LNCaP clone FGC (cell line): ENCODE results near the gene C10orf90.

Experiments used
- DNase-seq: peaks from one replicate; pipeline ENCODE4 v3.0.0-alpha.2; 2011; ENCODE audit warnings: low read depth
- H3K4me3 ChIP-seq: 2 replicates; pipeline ENCODE4 v1.5.1; 2011; ENCODE audit warnings: mild to moderate bottlenecking, low read depth, low read length, control low read depth
- TF ChIP-seq, protein P1 (sequence below): IDR thresholded peaks from 2 replicates; pipeline ENCODE4 v1.5.1; 2012; ENCODE audit warnings: mild to moderate bottlenecking; ENCODE audit not compliant: control insufficient read depth, insufficient read depth; ENCODE audit errors: extremely low read depth

Gene C10orf90

DNA sequence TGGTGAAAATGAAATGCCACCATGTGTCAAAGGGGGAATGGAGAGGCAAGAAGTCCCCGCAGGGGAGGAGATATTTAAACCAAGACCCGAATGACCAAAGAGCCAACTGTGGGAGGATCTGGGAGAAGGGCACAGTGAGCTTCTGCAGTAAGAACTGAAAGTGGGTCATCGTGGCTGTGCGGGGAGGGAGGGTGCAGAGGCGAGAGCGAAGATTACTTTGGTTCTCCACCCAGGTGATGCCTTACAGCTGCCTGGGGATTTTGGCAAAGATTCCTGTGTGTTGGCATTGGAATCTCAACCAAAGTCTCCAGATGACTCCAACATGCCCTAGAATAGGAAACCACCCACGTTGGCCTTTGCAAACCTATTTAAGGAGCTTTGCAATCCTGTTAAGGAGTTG is 238.0 kb downstream of the C10orf90 start:
- H3K4me3 ChIP-seq: no peak overlapping the region
- DNase-seq: no peak
- TF ChIP-seq, protein P1, sequence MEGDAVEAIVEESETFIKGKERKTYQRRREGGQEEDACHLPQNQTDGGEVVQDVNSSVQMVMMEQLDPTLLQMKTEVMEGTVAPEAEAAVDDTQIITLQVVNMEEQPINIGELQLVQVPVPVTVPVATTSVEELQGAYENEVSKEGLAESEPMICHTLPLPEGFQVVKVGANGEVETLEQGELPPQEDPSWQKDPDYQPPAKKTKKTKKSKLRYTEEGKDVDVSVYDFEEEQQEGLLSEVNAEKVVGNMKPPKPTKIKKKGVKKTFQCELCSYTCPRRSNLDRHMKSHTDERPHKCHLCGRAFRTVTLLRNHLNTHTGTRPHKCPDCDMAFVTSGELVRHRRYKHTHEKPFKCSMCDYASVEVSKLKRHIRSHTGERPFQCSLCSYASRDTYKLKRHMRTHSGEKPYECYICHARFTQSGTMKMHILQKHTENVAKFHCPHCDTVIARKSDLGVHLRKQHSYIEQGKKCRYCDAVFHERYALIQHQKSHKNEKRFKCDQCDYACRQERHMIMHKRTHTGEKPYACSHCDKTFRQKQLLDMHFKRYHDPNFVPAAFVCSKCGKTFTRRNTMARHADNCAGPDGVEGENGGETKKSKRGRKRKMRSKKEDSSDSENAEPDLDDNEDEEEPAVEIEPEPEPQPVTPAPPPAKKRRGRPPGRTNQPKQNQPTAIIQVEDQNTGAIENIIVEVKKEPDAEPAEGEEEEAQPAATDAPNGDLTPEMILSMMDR: no peak

DNA sequence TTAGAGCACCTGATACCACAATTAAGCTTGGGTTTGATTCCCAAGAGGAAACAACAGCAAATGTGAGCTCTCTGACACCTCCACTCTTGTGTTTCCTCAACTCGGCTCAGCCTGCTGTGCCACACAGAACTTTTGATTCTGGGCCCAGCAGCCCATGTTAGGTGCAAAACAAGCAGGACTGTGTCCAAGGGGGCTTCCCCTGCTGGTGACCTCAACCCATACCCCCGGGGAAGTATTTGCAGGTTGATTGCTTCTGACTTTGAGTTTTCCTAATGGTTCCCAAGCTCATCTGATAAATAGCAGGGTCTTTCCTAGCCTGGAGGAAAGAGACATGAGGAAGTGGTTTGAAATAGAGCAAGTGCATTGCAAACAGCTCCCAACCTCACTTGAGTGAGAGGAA is 238.7 kb downstream of the C10orf90 start:
- TF ChIP-seq, protein P1: no peak
- DNase-seq: no peak

DNA sequence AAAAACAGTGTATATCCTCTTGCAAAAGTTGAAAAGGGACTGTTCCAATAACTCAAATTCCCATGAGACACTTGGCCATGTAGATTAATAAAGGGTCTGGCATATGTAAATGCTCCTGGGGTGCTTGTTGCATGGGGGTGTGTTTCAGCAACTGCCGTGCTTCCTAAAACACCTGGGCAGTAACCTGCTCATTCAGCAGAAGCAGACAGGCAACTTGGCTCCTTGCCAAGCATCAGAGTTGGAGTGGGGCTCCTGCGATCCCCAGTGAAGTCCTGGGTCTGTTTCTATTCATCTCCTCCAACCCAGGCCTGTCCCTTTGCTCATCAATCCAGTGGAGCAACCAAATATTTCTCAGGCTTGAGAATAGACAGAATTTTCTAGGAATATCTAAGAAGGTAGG is 240.0 kb downstream of the C10orf90 start:
- DNase-seq: no peak
- H3K4me3 ChIP-seq: no peak overlapping the region
- TF ChIP-seq, protein P1: no peak

More for the DNA sequence above, 238.7 kb downstream of the C10orf90 start:
- no peak overlapping the region for H3K4me3 ChIP-seq

DNA sequence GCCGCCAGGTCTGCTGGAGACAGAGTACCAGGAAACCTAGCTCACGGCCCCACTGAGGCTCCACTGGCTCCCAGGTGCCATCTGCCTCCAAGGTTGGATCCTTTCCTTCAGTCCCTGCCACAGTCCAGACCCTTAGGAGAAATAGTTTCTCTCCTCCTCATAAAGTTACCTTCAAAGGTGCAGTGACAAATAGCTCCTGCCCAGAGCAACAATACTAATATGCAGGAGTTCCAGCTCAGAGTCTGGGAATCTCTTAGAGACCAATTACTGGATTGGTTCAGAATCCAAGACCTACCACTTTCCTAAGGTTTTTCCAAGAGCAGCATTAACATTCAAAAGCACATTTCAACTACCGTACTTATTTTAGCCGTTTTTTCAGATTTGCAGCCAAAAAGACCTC is 241.2 kb downstream of the C10orf90 start:
- no peak for DNase-seq

GRCh38 chr10:126425489-126426065 is 244.9 kb downstream of the C10orf90 start:
- no peak for DNase-seq
- TF ChIP-seq, protein P1: no peak
- H3K4me3 ChIP-seq: no peak overlapping the region

More for the DNA sequence above, 241.2 kb downstream of the C10orf90 start:
- TF ChIP-seq, protein P1: no peak
- H3K4me3 ChIP-seq: no peak overlapping the region

GRCh38 chr10:126425032-126425431 is 245.5 kb downstream of the C10orf90 start:
- H3K4me3 ChIP-seq: no peak overlapping the region
- TF ChIP-seq, protein P1: no peak
- no peak for DNase-seq
